Middle frontal gyrus (tissue), 1 donor: Measurements from ENCODE around the gene VPS37B.
"Not testable (repeated sequence)": the region's sequence is repeated elsewhere in the genome, so short reads cannot be mapped to it uniquely, and the experiment has no call there.

Experiments
- DNase-seq: peaks from one replicate; pipeline ENCODE4 v3.0.0-alpha.2; 2015; ENCODE audit warnings: low spot score; ENCODE audit errors: extremely low spot score

VPS37B gene

GRCh38 chr12:122895704-122896636 lies at the start of gene VPS37B:
Gene VPS37B (minus strand): TSS chr12:122896124. CDS start chr12:122896062, 62 bp downstream.
- peak; percentile 52 for DNase-seq

GRCh38 chr12:122944605-122945592 lies 49.0 kb upstream of the VPS37B start:
- peak; percentile 61 for DNase-seq

GRCh38 chr12:122943196-122943595 lies 47.3 kb upstream of the VPS37B start:
- DNase-seq = no peak

GRCh38 chr12:122942637-122943036 lies 46.7 kb upstream of the VPS37B start:
- no peak for DNase-seq

- DNase-seq = not testable (repeated sequence)
Measured at GRCh38 chr12:122941351-122941750, 45.4 kb upstream of the VPS37B start.

- no peak for DNase-seq
Measured at GRCh38 chr12:122939125-122939524, 43.2 kb upstream of the VPS37B start.

DNA sequence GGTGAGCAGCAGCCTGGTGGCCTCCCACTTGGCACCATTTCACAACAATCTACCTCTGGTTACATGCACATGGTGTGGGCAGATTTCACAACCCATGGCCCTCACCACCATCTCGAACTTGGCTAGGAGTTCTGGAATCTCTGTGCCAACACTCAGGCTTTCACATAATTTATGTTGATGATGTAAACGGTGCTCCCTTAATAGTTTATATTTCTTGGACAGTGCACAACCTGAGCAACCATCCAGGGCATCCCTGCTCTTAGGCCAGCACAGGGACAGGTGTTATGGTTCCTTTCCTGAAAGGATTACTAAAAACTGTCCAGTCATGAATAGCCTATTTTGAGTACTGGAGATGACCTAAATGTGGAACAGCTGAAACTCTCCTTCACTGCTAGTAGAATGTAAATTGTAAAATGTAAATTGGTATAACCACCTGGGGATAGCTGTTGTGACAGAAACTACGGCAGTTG lies 41.7 kb upstream of the VPS37B start:
- DNase-seq = no peak

- DNase-seq = no peak
Measured at GRCh38 chr12:122935318-122935717, 39.4 kb upstream of the VPS37B start.

- DNase-seq = no peak
Measured at GRCh38 chr12:122934722-122935121, 38.8 kb upstream of the VPS37B start.

- no peak for DNase-seq
Measured at GRCh38 chr12:122932207-122932606, 36.3 kb upstream of the VPS37B start.

- no peak for DNase-seq
Measured at GRCh38 chr12:122929812-122930211, 33.9 kb upstream of the VPS37B start.

- no peak for DNase-seq
Measured at GRCh38 chr12:122929148-122929538, 33.2 kb upstream of the VPS37B start.

DNA sequence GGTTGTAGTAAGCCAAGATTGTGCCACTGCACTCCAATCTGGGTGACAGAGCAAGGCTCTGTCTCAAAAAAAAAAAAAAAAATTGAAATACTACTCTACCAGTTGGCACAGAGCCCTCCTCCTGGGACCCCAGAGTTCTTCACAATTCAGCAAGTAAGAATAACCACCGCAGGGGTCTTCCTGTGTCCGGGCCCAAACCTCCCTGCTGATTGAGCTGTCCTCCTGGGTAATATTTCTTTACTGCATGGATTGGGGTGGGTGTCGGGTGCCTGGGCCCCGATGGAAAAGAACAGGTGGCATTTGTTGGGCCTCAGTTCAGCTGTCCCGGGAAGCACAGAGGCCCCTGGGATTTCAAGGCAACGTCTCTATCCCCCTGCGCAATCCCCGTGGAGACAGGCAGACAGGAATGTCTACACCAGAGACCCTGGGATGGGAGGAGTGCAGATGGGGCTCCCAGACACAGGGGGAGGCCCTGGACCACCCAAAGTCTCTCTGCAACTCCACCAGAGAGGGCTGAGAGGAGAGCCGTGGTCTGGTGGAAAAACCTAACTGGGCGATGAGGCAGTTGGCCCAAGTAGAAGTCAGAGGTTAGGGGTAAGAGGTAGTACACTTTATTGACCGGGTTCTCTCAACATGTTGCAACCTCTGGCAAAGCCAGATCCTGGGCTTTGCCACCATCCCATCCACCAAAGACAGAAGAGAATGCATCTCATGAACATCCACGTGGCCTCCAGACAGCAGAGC lies 32.7 kb upstream of the VPS37B start:
- DNase-seq = no peak

GRCh38 chr12:122927756-122928403 lies 32.0 kb upstream of the VPS37B start:
- no peak for DNase-seq

DNA sequence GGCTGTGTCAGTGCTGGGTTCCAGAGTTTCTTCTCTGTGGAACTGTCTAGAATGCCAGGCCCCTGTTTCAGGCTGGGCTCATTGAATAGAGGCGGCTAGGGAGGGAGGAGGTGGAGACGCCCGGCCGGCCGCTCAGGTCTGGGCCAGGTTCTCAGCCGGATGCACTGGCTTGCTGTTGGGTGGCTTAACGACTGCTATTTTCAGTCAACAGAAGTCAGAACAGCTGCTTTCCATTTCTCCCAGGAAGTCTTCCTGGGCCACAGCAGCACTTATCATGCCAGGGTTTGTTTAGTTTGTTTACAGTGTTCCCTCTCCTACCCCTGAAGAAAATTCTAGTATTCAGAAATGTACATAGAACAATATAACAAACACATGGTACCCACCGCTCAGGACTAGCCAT lies 26.0 kb upstream of the VPS37B start:
- no peak for DNase-seq

- no peak for DNase-seq
Measured at GRCh38 chr12:122920687-122921086, 24.8 kb upstream of the VPS37B start.

DNA sequence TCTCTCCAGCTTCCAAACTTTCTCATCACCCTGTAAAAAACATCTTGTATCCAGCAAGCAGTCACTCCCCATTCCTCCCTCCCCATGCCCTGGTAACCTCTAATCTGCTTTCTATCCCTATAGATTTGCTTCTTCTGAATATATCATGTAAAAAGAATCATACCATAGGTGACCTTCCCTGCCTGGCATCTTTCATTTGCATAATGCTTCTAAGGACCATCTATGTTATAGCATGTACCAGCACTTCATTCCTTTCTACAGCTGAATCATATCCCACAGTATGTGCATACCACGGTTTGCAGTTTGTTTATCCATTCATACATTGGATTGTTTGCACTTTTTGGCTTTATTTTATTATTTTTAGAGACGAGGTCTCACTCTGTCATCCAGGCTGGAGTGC lies 22.9 kb upstream of the VPS37B start:
- DNase-seq = no peak

- DNase-seq = no peak
Measured at GRCh38 chr12:122917507-122918121, 21.7 kb upstream of the VPS37B start.

- peak; percentile 31 for DNase-seq
Measured at GRCh38 chr12:122909442-122910288, 13.7 kb upstream of the VPS37B start.
